Measurements from ENCODE around the gene CENPP. TPM values are rescaled to one million over a fixed set of nuclear protein-coding genes. Genes with fewer than 3 reads are reported as not detected.

CENPP gene
- total RNA-seq, 2 donors from 2014 or later, result 0.78 to 2.3 TPM

DNA sequence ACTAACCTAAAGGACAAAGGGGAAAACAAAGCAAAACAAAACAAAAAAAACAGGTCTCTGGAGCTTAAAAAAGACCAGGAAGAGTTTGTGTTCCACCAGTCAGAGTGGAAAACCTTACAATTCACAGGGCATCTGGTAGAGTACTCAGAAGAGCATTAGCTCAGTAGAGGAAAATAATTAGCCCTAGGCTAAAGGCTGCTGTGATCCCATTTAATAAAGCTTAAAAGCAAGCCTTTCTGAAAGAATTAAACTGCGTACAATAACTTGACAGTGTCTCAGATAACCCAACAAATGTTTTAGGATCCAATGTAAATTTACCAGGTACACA is 202.7 kb downstream of the CENPP start:
- no peak for ATAC-seq
- H3K27me3 ChIP-seq, result no peaks in the 10 kb centered on the region

DNA sequence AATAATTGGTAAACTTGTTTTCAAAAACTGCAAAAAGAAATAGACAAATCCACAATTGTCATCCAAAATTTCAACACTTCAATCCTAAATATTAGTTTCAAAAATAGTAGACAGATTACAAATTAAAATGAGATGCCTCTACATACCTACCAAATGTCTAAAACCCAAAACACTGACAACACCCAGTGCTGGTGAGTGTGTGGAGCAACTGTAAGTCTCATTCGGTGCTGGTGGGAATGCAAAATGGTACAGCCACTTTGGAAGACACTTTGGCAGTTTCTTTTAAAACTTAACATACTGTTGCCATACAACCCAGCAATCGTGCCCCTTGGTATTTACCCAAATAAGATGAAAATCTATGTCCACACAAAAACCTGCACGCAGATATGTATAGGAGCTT is 203.4 kb downstream of the CENPP start:
- TF ChIP-seq POLR2A (IDR thresholded peaks at IDR 0.05), result no peak
- TF ChIP-seq, protein P1, sequence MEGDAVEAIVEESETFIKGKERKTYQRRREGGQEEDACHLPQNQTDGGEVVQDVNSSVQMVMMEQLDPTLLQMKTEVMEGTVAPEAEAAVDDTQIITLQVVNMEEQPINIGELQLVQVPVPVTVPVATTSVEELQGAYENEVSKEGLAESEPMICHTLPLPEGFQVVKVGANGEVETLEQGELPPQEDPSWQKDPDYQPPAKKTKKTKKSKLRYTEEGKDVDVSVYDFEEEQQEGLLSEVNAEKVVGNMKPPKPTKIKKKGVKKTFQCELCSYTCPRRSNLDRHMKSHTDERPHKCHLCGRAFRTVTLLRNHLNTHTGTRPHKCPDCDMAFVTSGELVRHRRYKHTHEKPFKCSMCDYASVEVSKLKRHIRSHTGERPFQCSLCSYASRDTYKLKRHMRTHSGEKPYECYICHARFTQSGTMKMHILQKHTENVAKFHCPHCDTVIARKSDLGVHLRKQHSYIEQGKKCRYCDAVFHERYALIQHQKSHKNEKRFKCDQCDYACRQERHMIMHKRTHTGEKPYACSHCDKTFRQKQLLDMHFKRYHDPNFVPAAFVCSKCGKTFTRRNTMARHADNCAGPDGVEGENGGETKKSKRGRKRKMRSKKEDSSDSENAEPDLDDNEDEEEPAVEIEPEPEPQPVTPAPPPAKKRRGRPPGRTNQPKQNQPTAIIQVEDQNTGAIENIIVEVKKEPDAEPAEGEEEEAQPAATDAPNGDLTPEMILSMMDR (IDR thresholded peaks at IDR 0.05), result no peak
- H3K27me3 ChIP-seq, result no peaks in the 10 kb centered on the region
- ATAC-seq (no peak), DNase-seq (no peak)
- H3K4me1 ChIP-seq, result no peaks in the 10 kb centered on the region
- no peaks in the 10 kb centered on the region for H3K36me3 ChIP-seq (replicated peaks in 1 of 2; ENCODE audit: insufficient read depth in 1 of 2, low read depth in 2 of 2)
- intact Hi-C loops (cut with DNase I), result no loop called here
- no peak overlapping the region for H3K27ac ChIP-seq
- no peaks in the 10 kb centered on the region for H3K9me3 ChIP-seq
- H3K4me3 ChIP-seq, result no peak overlapping the region
- WGBS, 2 donors, result 96 to 97% methylated on average over 3 of the region's 3 CpGs

More for the DNA sequence above, 202.7 kb downstream of the CENPP start:
- Histone ChIP-seq H3K36me3 (replicated peaks in 1 of 2; ENCODE audit: insufficient read depth in 1 of 2, low read depth in 2 of 2) (no peaks in the 10 kb centered on the region), H3K27ac (no peak overlapping the region), H3K4me3 (no peak overlapping the region), H3K9me3 (no peaks in the 10 kb centered on the region), H3K4me1 (no peaks in the 10 kb centered on the region)
- DNase-seq, result no peak
- TF ChIP-seq POLR2A (IDR thresholded peaks at IDR 0.05), result no peak
- TF ChIP-seq, protein P1 (IDR thresholded peaks at IDR 0.05), result no peak
- 86 to 88% methylated on average over 1 of the region's 1 CpG for WGBS, 2 donors
- intact Hi-C loops (cut with DNase I), result no loop called here

DNA sequence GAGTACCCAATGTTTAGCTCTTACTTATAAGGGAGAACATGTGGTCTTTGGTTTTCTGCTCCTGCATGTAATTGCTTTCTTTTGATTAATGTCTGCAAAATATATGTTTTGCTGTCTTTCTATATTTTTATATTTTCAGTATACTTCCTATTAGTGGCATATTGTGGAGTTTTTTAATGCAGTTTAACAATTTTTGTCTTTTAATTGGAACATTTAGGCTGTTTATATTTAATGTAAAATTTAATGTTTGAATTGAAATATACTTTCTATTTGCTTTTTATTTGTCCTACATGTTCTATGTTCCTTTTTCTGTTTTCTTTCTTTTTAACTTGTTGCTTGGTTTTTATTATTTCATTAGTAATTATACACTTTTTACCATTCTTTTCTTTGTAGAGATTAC is 205.1 kb downstream of the CENPP start:
- no peak for ATAC-seq
- intact Hi-C loops (cut with DNase I), result no loop called here
- H3K4me3 ChIP-seq, result no peak overlapping the region
- H3K27me3 ChIP-seq, result no peaks in the 10 kb centered on the region
- no peaks in the 10 kb centered on the region for H3K9me3 ChIP-seq
- H3K27ac ChIP-seq, result no peak overlapping the region
- no peaks in the 10 kb centered on the region for H3K4me1 ChIP-seq
- H3K36me3 ChIP-seq (replicated peaks in 1 of 2; ENCODE audit: insufficient read depth in 1 of 2, low read depth in 2 of 2), result no peaks in the 10 kb centered on the region
- TF ChIP-seq, protein P1 (IDR thresholded peaks at IDR 0.05), result no peak
- no peak for TF ChIP-seq POLR2A (IDR thresholded peaks at IDR 0.05)
- DNase-seq, result no peak

DNA sequence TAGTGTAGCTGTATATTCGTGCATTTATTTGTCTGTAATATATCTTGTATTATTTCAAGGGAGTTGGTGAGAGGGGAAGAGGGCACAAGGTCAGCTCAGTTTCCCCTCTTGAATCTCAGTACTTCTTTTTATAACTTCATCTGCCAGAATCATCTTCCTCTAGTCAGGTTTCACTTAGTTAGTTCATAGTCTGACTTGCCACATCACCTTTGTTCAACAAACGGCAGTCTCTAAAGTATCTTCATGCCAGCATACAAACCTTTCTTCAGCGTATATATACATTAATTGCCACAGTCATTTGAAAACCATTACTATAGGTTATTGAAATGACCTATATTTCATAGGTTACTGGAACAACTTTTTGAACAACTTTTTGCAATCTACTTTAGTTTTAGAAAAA is 208.5 kb downstream of the CENPP start:
- intact Hi-C loops (cut with DNase I), result no loop called here

DNA sequence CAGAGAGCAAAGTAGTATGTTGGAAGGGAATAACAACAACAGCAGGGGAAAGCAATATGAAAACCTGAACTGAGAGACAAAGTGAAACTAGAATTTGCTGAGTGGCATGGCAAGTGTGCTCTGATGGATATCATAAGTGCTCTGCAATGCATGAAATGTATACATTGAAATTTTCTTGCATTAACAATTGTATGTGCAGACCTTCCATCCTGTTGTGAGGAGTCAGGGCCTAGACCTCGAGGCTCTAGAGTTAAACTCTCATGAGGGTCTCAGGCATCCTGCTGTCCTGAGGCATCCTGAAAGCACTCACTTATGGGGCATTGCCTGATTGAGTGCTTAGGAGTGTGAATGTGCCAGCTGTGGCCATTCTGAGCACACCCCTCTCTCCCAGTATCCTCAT is 208.9 kb downstream of the CENPP start:
- H3K27me3 ChIP-seq, result no peaks in the 10 kb centered on the region
- intact Hi-C loops (cut with DNase I), result no loop called here

More for the DNA sequence above, 208.5 kb downstream of the CENPP start:
- DNase-seq, result no peak
- H3K4me3 ChIP-seq, result no peak overlapping the region
- WGBS, 2 donors, result 84 to 90% methylated on average over 3 of the region's 3 CpGs
- H3K9me3 ChIP-seq, result no peaks in the 10 kb centered on the region
- no peaks in the 10 kb centered on the region for H3K36me3 ChIP-seq (replicated peaks in 1 of 2; ENCODE audit: insufficient read depth in 1 of 2, low read depth in 2 of 2)
- peaks cover 13% of the 10 kb centered on the region for H3K4me1 ChIP-seq
- no peak for TF ChIP-seq POLR2A (IDR thresholded peaks at IDR 0.05)
- TF ChIP-seq, protein P1 (IDR thresholded peaks at IDR 0.05), result no peak
- H3K27ac ChIP-seq, result no peak overlapping the region
- ATAC-seq, result no peak
- H3K27me3 ChIP-seq, result no peaks in the 10 kb centered on the region

More for the DNA sequence above, 208.9 kb downstream of the CENPP start:
- 50 to 63% methylated on average over 1 of the region's 1 CpG for WGBS, 2 donors
- ATAC-seq (no peak), DNase-seq (no peak)
- Histone ChIP-seq H3K9me3 (no peaks in the 10 kb centered on the region), H3K4me3 (no peak overlapping the region), H3K4me1 (peaks cover 13% of the 10 kb centered on the region), H3K36me3 (replicated peaks in 1 of 2; ENCODE audit: insufficient read depth in 1 of 2, low read depth in 2 of 2) (no peaks in the 10 kb centered on the region), H3K27ac (no peak overlapping the region)
- TF ChIP-seq, protein P1 (IDR thresholded peaks at IDR 0.05), result no peak
- TF ChIP-seq POLR2A (IDR thresholded peaks at IDR 0.05), result no peak

Data from body of pancreas (tissue), 4 donors.